ENCODE measurements around the gene ADAM33.

Gene ADAM33

DNA sequence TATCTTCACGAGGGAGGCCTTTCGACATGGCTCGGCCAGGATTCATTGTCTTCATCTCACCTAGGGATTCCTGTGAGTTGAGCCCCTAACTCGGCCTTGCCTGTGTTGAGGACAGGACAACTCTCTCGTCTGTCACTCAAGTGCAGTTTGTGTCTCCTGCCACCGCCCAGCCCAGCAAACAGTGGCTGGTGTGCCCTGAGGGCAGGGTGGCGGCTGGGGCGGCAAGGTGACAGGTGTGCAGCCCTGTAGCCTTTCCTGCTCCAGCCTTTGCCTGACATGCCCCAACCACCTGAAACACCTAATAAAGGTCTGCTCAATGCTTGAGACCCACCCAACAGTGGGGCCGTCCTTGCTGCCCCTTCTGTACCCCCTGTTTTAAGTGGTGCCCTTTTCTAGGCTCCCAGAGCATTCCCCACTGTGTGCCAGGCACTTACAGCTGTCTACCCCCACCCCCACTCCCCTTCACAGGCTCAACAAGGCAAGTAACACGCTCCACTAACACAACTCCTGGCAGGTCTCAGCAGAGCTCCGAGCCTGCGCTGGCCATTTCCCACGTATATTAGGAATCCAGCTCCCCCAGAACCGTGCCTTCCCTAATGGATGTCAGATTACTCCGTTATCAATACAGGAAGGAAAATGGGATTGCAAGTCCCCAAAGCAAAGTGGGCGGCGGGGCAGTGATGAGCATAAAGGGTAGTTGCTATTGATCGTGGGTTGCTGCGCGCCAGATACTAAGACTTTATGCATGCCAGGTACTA is 36.3 kb downstream of the ADAM33 start:
- DNase-seq: no peak

DNA sequence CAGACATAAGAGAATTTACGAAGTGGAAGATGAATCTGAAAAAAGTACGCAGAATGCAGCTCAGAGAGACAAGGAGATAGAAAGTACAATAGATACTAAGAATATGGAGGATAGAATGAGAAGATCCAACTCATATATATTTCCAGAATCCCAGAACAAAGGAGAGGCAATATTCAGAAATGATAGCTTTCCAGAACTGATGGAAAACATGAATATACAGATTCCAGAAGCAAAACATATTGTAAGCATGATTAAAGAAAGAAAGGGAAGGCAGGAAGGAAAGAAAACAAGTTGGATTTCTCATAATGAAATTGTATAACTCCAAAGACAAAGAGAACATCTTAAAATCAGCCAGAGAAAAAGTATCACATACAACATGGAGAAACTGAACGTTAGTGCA is 41.6 kb downstream of the ADAM33 start:
- DNase-seq: no peak

DNA sequence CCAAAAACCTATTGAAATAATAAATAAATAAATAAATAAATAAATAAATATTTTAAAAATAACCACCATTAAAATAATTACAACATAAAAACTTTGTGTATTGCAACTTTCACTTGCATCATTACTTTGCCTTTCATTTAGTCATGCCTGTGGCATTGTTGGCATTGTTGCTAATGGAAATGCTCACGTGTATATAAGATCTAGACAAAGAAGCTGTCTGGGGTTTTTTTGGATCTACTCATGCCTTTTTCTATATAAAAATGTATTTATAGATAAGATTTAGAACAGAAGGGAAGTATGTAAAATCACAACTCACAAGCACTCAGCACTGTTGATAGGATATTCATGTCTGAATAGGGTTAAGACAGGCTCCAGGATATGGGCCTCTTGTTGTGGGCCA is 46.5 kb downstream of the ADAM33 start:
- no peak for DNase-seq

DNA sequence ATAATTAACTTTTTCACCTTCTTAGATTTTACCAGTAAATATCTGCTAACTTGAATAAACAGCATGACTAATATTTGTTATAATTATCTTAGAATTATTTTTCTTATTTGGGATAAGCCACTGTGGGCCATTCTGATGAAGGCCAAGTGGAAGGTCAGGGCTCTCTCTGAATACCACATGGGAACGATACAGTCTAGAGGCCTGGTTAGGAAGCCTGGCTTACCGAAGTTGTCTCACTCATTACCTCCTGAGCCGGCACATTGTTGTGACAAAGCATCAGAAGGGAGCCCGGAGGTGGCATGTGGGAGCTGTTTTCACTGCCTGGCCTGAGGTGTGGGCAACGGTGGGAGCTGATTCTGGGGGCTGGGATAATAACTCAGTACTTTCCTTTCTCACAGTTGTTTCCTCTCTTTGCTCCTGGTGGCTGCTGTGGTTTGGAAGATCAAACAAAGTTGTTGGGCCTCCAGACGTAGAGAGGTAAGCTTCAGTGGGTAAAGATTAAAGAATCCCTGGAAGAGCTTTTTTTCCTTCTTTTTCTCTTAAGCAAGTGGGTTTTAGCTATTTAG is 47.8 kb downstream of the ADAM33 start:
- no peak for DNase-seq

DNA sequence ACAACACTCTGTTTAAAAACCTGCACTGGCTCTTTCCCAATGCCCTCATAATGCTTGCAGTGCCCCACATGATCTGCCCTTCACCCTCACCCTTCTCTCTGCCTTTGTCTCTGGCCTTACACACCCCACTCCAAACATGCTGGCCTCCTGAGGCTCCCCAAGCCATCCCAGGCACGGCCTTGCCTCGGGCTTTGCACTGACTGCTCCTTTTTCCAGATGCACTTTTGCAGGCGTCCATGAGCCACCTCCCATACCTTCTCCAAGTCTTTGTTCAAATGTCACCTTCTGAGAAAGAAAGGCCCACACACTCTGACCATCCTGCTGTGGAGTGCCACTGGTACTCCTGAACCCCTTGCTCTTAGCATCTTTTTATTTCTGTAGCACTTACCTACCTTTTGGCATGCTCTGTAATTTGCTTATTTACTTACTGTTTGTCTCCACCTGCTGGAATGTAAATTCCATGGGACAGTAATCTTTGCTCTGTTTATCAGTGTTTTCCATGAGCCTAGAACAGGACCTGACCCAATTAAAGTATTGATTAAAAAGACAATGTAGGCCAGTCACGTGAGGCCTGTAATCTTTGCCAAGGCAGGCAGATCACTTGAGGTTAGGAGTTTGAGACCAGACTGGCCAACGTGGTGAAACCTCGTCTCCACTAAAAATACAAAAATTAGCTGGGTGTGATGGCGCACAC is 49.4 kb downstream of the ADAM33 start:
- no peak for DNase-seq

DNA sequence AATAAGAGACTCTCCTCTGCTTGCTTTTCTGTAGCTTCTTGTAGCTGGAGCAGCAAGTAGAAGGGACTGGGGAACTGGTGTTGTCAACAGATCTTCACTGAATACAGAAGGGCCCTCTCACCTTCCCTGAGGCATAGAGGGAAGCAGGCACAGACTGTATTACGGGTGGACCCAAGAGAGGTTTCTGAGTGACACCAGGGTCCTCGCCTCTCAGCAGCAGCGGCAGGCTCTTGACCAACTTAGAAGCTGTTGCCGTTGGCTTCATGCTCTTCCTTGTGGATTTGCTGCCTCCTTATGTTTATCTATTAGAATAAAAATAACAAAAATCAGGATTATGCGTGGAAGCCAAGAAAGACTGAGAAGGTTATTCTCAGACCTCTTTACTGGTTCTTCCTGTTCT is 50.3 kb downstream of the ADAM33 start:
- no peak for DNase-seq

DNA sequence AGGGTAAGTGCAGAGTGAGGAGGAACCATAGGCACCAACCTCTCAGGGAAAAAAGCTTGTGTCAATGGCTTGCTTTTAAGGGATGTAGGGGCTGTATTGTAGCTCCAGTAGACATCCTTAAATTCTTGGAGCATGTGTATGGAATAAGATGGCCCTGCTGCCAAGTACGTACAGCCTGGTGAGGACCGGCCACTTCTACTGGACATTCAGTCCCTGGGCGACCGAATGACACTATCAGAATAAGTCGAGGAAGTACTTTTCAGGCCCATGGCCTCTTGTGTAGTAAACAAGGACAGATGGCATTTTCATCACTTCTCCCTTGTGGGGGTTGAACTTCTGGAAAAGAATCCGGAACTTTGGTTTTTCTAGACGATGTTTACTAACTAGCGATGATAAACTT is 51.4 kb downstream of the ADAM33 start:
- no peak for DNase-seq

DNA sequence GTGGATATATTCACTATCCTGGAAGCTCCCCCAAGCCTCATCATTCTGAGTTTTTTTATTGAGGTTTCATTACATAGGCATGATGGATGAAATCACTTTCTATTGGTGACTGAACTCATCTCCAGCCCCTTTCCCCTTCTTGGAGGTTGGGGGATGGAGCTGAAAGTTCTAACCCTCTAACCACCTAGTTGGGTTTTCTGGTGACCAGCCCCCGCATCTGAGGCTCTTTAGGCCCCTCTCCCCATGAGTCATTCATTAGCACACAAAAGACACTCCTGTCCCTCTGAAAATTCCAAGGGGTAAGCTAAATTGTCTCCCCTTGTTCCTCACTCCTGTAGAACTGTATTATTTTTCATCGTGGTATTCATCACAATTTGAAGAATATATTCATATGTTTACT is 51.9 kb downstream of the ADAM33 start:
- no peak for DNase-seq

DNA sequence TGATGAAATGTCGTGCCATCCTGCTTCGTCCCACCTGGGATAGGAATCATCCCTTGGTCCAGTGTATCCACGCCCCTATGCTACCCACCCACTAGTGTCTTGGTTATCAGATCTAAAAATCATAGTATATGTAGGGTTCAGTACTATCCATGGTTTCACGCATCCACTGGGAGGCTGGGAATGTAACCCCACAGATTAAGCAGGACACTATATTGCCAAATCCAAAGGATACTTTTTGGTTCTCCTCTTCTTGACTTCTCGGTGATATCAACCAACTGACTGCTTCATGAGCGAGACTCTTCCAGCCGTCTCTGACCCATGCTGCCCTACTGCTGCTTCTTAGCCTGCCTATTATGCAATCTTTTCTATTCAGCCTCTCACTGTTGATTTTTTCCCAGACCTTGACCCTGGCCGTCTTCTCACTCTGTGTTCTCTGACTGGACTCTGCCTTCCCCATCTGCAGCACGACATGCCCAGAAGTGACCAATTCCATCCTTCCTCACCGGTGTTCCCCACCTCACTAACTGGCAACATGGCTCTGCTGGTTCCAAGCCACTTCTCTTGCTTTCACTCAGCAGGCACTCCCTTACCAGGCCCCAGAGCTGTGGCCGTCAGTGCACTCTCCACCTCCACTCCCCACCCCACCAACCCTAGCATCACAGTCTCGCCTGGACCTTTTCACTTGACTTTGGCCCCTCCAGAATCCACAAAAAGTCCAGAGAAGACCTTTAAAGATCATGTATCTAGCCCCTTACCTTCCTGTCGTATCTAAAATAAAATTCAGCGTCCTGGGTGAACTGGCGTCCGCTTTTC is 53.1 kb downstream of the ADAM33 start:
- no peak for DNase-seq

DNA sequence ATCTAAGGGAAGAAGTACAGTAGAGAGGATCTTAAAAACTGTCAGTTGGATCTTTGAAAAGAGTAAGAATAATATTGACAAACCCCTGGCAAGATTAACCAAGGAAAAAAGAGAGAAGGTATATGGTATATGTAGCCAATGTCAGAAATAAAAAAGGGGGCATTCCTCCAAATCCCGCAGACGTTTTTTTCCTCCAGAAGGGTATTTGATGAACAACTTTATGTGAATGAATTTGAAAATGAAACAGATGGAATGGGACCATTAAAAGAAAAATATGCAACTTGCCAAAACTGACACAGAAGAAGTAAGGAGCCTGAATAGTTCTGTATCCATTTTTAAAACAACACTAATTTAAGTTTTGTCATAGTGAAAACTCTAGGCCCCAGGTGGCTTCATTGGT is 54.3 kb downstream of the ADAM33 start:
- DNase-seq: no peak

DNA sequence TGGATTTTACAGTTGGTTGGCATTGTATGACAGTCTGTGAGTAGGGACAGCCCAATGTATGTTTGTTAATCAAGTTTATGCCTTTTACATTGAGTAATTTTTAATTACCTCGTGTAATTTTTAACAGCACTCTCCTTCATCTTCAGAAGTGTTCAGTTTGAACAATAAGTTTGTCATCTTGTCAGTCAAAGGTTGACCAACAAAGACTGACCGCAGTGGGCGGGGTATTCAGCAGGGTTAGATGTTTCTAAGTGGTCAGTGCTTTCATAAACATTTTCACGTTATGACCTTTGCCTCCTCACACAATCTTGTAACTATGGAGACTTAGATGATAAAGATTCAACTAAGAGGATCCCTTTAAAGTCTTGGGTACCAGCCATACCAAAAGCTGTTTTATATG is 59.4 kb downstream of the ADAM33 start:
- DNase-seq: no peak

DNA sequence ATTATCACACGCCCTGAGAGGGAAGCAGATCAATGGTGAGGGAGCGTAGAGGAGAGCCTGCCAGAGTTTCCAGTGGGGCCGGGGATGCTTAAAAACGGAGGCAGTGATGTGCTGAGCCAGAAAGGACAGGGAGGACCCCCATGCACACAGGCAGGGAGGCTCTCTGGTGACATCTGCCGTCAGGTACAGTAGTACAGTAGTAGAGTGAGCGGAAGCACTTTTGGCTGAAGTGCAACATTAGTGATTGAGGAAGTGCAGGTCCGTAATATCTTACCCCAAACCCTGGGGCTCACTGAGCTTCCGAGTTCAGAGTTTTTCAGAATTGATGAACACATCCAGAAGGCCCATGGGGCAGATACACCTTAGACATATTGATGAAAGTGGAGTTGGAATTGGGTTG is 60.7 kb downstream of the ADAM33 start:
- no peak for DNase-seq

Data from suppressor macrophage treated with lipopolysaccharide for 4 hours (primary cell).